GM21717 (cell line): ENCODE results near the gene SH3BGR.
A peak's percentile ranks its signal among the peaks of the same experiment; 100 is the strongest.

ENCODE experiments used
- ATAC-seq: cut with Tn5 transposase; IDR thresholded peaks from one replicate; pipeline ENCODE4 v1.9.1; 2021; ENCODE audit warnings: mild to moderate bottlenecking, moderate library complexity; ENCODE audit not compliant: unreplicated experiment

The SH3BGR gene

GRCh38 chr21:39511102-39511501, 59.3 kb downstream of the SH3BGR start:
- no peak for ATAC-seq

GRCh38 chr21:39513735-39514134, 62.0 kb downstream of the SH3BGR start:
- no peak for ATAC-seq

- ATAC-seq = no peak
Measured at GRCh38 chr21:39515684-39516472, 64.1 kb downstream of the SH3BGR start.

GRCh38 chr21:39518055-39518846, 66.5 kb downstream of the SH3BGR start:
- peak; percentile 55 for ATAC-seq

GRCh38 chr21:39518847-39519210, 67.1 kb downstream of the SH3BGR start:
- ATAC-seq = no peak

GRCh38 chr21:39519835-39520234, 68.1 kb downstream of the SH3BGR start:
- ATAC-seq = no peak

- ATAC-seq = no peak
Measured at GRCh38 chr21:39523399-39523798, 71.6 kb downstream of the SH3BGR start.

GRCh38 chr21:39523915-39524314, 72.1 kb downstream of the SH3BGR start:
- no peak for ATAC-seq

- no peak for ATAC-seq
Measured at GRCh38 chr21:39525129-39525528, 73.4 kb downstream of the SH3BGR start.

GRCh38 chr21:39525601-39526000, 73.8 kb downstream of the SH3BGR start:
- ATAC-seq = no peak

- no peak for ATAC-seq
Measured at GRCh38 chr21:39527067-39527595, 75.4 kb downstream of the SH3BGR start.

GRCh38 chr21:39527664-39528381, 76.1 kb downstream of the SH3BGR start:
- ATAC-seq = no peak

GRCh38 chr21:39529026-39529425, 77.3 kb downstream of the SH3BGR start:
- ATAC-seq = no peak

GRCh38 chr21:39531064-39531463, 79.3 kb downstream of the SH3BGR start:
- no peak for ATAC-seq

GRCh38 chr21:39531840-39532239, 80.1 kb downstream of the SH3BGR start:
- no peak for ATAC-seq

- ATAC-seq = no peak
Measured at GRCh38 chr21:39533545-39534380, 82.0 kb downstream of the SH3BGR start.

- ATAC-seq = no peak
Measured at GRCh38 chr21:39535646-39536437, 84.1 kb downstream of the SH3BGR start.

GRCh38 chr21:39536835-39537234, 85.1 kb downstream of the SH3BGR start:
- no peak for ATAC-seq

GRCh38 chr21:39537571-39537970, 85.8 kb downstream of the SH3BGR start:
- ATAC-seq = no peak
